ENCODE data around the gene GFOD1.

- TF ChIP-seq, protein P1, sequence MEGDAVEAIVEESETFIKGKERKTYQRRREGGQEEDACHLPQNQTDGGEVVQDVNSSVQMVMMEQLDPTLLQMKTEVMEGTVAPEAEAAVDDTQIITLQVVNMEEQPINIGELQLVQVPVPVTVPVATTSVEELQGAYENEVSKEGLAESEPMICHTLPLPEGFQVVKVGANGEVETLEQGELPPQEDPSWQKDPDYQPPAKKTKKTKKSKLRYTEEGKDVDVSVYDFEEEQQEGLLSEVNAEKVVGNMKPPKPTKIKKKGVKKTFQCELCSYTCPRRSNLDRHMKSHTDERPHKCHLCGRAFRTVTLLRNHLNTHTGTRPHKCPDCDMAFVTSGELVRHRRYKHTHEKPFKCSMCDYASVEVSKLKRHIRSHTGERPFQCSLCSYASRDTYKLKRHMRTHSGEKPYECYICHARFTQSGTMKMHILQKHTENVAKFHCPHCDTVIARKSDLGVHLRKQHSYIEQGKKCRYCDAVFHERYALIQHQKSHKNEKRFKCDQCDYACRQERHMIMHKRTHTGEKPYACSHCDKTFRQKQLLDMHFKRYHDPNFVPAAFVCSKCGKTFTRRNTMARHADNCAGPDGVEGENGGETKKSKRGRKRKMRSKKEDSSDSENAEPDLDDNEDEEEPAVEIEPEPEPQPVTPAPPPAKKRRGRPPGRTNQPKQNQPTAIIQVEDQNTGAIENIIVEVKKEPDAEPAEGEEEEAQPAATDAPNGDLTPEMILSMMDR (conservative IDR thresholded peaks at IDR 0.05 in 1 of 2, IDR thresholded peaks at IDR 0.05 in 1 of 2; ENCODE audit: low read depth in 1 of 2, low read length in 2 of 2): no peak
- TF ChIP-seq EZH2 (IDR thresholded peaks at IDR 0.05; ENCODE audit: low read length, missing control alignments): no peak
These were observed 8.9 kb downstream of the GFOD1 start for GRCh38 chr6:13478525-13478966.

Measured in fibroblast of lung (primary cell).